ENCODE data around the gene KATNAL1. TPM values are rescaled to one million over a fixed set of nuclear protein-coding genes. Genes with fewer than 3 reads are reported as not detected.

Gene KATNAL1
- total RNA-seq, 2 donors from 2014 or later, result 3.3 to 9.4 TPM

- intact Hi-C loops (cut with DNase I, micrococcal nuclease), result no loop called here
- no peak for ATAC-seq
- DNase-seq, result no peak
Observed at GRCh38 chr13:30154531-30154930, 152.8 kb downstream of the KATNAL1 start.

GRCh38 chr13:30153545-30154426 lies 153.6 kb downstream of the KATNAL1 start:
- ATAC-seq, result no peak
- intact Hi-C loops (cut with DNase I, micrococcal nuclease), result no loop called here
- DNase-seq, result no peak

Other genes starting within 250 kb of the KATNAL1 start
- not detected for gene UBE2L5, start 114.9 kb upstream of the KATNAL1 start, total RNA-seq
- 100 to 1,000 TPM; 209 to 212 TPM for gene HMGB1, start 158.4 kb upstream of the KATNAL1 start, total RNA-seq